ENCODE results near the gene RIOX2. TPM values are rescaled to one million over a fixed set of nuclear protein-coding genes. Genes with fewer than 3 reads are reported as not detected.

The RIOX2 gene
- total RNA-seq, 2 experiments from 2014 or later: 26.8 to 32.0 TPM

GRCh38 chr3:97970956-97971620, 1.1 kb downstream of the RIOX2 start:
- peak overlapping the region; percentile 46 for H3K27ac ChIP-seq (ENCODE audit: low read depth, low read length, poor library complexity, severe bottlenecking)
- peaks cover 15% of the 10 kb centered on the region for H3K36me3 ChIP-seq (ENCODE audit: insufficient read depth, low read length)
- peaks cover 28% of the 10 kb centered on the region; the same call in 1 of the 2 replicates for H3K79me2 ChIP-seq (ENCODE audit: insufficient read depth, low read depth, low read length)
- no peaks in the 10 kb centered on the region for H3K9me2 ChIP-seq (ENCODE audit: insufficient read depth, low read length)
- H2AFZ ChIP-seq (ENCODE audit: low read length): peak overlapping the region; percentile 68
- no peaks in the 10 kb centered on the region for H4K20me1 ChIP-seq (ENCODE audit: insufficient read depth, low read length)
- POLR2A ChIA-PET: interaction anchor here (0.6 to 1.3 kb wide), 3 partner anchors 13 to 568 kb away, joined by 4 to 6 read pairs (median 4); no protein-coding TSS in a partner anchor
- peak overlapping the region; percentile 73 for H3K4me3 ChIP-seq (ENCODE audit: low read depth, low read length, poor library complexity, severe bottlenecking)
- peak overlapping the region; percentile 96 for H3K4me2 ChIP-seq (ENCODE audit: low read length)
- CTCF ChIA-PET (ENCODE audit: unreplicated experiment): interaction anchor here (1.0 kb wide), 1 partner anchor 52 kb away, joined by 3 read pairs; no protein-coding TSS in a partner anchor
- peak; percentile 31 for DNase-seq (ENCODE audit: low spot score)
- no TSS peak for BruUV-seq (replicated peaks)
- H3K4me1 ChIP-seq (ENCODE audit: insufficient read depth, low read length, poor library complexity, severe bottlenecking): peaks cover 32% of the 10 kb centered on the region
- H3K9me3 ChIP-seq (ENCODE audit: low read length): no peaks in the 10 kb centered on the region
- TF ChIP-seq EZH2phosphoT487 (IDR thresholded peaks at IDR 0.05; ENCODE audit: borderline replicate concordance, low read depth, low read length) (no peak), CTCF (conservative IDR thresholded peaks at IDR 0.05; ENCODE audit: low read length) (no peak)
- intact Hi-C loops (cut with micrococcal nuclease; ENCODE audit: unreplicated experiment): loop anchor here (5.0 kb wide), 1 partner anchor 209 kb away; the partner anchor contains the start of gene ARL6

- Histone ChIP-seq H3K4me1 (ENCODE audit: insufficient read depth, low read length, poor library complexity, severe bottlenecking) (peaks cover 32% of the 10 kb centered on the region), H3K4me2 (ENCODE audit: low read length) (peak overlapping the region; percentile 96), H4K20me1 (ENCODE audit: insufficient read depth, low read length) (no peaks in the 10 kb centered on the region), H3K9me3 (ENCODE audit: low read length) (no peaks in the 10 kb centered on the region), H3K36me3 (ENCODE audit: insufficient read depth, low read length) (peaks cover 22% of the 10 kb centered on the region), H2AFZ (ENCODE audit: low read length) (no peak overlapping the region), H3K27ac (ENCODE audit: low read depth, low read length, poor library complexity, severe bottlenecking) (no peak overlapping the region), H3K4me3 (ENCODE audit: low read depth, low read length, poor library complexity, severe bottlenecking) (peak overlapping the region; percentile 73), H3K9me2 (ENCODE audit: insufficient read depth, low read length) (no peaks in the 10 kb centered on the region), H3K79me2 (ENCODE audit: insufficient read depth, low read depth, low read length) (peaks cover 28% of the 10 kb centered on the region; the same call in 1 of the 2 replicates)
- POLR2A ChIA-PET: interaction anchor here (0.6 to 1.0 kb wide), 2 partner anchors 34 to 1065 kb away, joined by 3 to 4 read pairs; no protein-coding TSS in a partner anchor
- CTCF ChIA-PET (ENCODE audit: unreplicated experiment): no interaction called here
- DNase-seq (ENCODE audit: low spot score): no peak
- intact Hi-C loops (cut with micrococcal nuclease; ENCODE audit: unreplicated experiment): loop anchor here (5.0 kb wide), 1 partner anchor 208 kb away; the partner anchor contains the start of gene ARL6
- BruUV-seq (replicated peaks): no TSS peak
- no peak for TF ChIP-seq CTCF (conservative IDR thresholded peaks at IDR 0.05; ENCODE audit: low read length)
- no peak for TF ChIP-seq EZH2phosphoT487 (IDR thresholded peaks at IDR 0.05; ENCODE audit: borderline replicate concordance, low read depth, low read length)
Observed at GRCh38 chr3:97970156-97970555, 2.1 kb downstream of the RIOX2 start.

- H3K4me2 ChIP-seq (ENCODE audit: low read length): peak overlapping the region; percentile 96
- no peak for TF ChIP-seq CTCF (conservative IDR thresholded peaks at IDR 0.05; ENCODE audit: low read length)
- TF ChIP-seq EZH2phosphoT487 (IDR thresholded peaks at IDR 0.05; ENCODE audit: borderline replicate concordance, low read depth, low read length): no peak
- no peaks in the 10 kb centered on the region for H4K20me1 ChIP-seq (ENCODE audit: insufficient read depth, low read length)
Observed at GRCh38 chr3:97969541-97969940, 2.7 kb downstream of the RIOX2 start.

More at GRCh38 chr3:97969541-97969940, 2.7 kb downstream of the RIOX2 start:
- H3K9me2 ChIP-seq (ENCODE audit: insufficient read depth, low read length): no peaks in the 10 kb centered on the region
- H3K79me2 ChIP-seq (ENCODE audit: insufficient read depth, low read depth, low read length): peaks cover 28% of the 10 kb centered on the region; the same call in 1 of the 2 replicates
- CTCF ChIA-PET (ENCODE audit: unreplicated experiment): no interaction called here
- DNase-seq (ENCODE audit: low spot score): no peak
- H3K36me3 ChIP-seq (ENCODE audit: insufficient read depth, low read length): peaks cover 22% of the 10 kb centered on the region
- H3K4me1 ChIP-seq (ENCODE audit: insufficient read depth, low read length, poor library complexity, severe bottlenecking): peaks cover 27% of the 10 kb centered on the region
- H3K9me3 ChIP-seq (ENCODE audit: low read length): no peaks in the 10 kb centered on the region
- POLR2A ChIA-PET: interaction anchor here (0.6 to 1.5 kb wide), 6 partner anchors 19 to 1065 kb away, joined by 3 to 8 read pairs (median 4); no protein-coding TSS in a partner anchor
- no peak overlapping the region for H2AFZ ChIP-seq (ENCODE audit: low read length)
- H3K4me3 ChIP-seq (ENCODE audit: low read depth, low read length, poor library complexity, severe bottlenecking): no peak overlapping the region
- no peak overlapping the region for H3K27ac ChIP-seq (ENCODE audit: low read depth, low read length, poor library complexity, severe bottlenecking)
- intact Hi-C loops (cut with micrococcal nuclease; ENCODE audit: unreplicated experiment): no loop called here
- BruUV-seq (replicated peaks): no TSS peak

Data from OCI-LY7 (cell line).